OCI-M1 (cell line): ENCODE results near the gene TTLL10.
A peak's percentile ranks its signal among the peaks of the same experiment; 100 is the strongest.

Source experiments
- DNase-seq: peaks from one replicate; lab custom pipeline; 2025; lab: John Stamatoyannopoulos, UW

TTLL10 gene

DNA sequence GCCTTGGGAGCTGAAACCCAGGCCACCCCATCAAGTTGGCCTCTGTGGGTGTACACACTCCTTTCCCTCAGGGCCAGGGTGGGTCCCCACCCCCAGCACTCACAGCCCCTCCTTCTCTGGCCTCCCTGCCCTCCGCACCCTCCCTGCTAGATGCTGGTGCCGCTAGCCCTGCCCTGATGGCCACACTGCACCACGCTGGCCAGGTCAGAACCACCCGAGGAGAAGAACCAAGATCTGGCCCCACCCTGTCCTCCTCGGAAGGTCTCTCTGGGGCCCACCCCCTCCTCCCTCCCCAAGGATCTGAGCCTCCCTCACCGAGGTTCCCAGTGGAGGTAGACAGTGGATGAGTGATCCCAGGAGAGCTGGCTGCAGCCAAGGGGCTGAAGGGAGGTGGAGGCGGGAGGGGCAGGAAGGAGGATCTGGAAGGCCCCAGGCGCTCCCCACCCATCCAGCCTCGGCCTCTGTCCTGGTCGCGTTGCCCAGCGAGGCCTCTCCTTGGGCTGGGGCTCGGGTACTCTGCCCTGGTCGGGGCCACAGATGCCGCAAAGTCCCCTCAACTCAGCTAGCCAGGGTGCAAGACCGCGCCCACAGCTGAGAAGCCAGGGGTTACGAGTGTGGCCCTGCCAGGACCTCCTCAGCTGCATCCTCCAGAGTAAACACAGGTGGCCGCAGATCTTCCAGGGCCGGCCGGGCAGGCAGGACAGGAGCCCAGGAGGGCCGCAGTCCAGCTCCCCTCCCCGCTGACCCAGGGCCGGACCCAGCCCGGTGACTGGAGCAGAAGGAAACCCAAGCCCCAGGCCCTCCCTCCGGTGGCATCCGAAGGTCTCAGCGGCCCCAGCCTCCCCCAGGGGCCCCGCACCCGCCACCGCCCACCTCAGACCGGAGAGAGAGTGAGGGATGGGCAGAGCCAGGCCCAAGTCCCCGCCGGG, 63.5 kb downstream of the TTLL10 start:
- no peak for DNase-seq

DNA sequence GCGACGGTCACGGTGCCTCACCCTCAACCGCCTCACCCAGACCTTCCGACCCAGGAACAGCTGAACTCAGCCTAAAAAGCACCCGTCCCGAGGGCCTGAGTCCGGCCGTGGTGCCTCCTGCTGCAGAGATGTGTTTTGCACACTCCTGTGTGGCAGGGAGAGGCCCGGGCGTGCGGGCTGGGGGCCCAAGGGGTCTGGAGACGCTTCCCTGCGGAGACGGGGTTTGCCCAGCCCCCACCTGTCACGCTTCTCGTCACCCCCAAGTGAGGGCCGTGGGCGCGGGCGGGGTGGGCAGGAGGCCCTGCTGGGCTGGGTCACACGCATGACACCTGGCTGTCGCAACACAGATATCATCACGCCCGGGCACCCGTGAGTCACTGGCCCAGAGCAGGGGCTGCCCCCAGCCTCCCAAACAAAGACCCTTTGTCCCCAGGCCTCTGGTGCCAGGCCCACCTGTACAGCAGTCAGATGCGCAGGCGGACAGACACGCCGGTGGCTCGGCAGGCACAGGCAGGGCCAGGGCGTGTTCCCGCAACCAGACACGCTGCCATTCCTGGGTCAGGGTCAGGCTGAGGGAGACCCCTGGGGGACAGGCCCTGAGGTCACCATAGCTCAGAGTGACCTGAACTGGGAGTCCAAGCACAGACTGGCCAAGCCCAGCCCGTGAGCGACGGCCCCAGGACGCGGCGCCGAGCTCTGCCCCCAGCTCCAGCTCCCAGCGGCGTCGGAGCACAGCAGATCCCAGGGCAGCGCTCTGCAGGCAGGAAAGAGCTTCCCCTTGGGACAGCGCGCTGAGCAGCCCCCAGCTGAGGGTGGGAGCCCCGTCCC, 64.4 kb downstream of the TTLL10 start:
- no peak for DNase-seq

DNA sequence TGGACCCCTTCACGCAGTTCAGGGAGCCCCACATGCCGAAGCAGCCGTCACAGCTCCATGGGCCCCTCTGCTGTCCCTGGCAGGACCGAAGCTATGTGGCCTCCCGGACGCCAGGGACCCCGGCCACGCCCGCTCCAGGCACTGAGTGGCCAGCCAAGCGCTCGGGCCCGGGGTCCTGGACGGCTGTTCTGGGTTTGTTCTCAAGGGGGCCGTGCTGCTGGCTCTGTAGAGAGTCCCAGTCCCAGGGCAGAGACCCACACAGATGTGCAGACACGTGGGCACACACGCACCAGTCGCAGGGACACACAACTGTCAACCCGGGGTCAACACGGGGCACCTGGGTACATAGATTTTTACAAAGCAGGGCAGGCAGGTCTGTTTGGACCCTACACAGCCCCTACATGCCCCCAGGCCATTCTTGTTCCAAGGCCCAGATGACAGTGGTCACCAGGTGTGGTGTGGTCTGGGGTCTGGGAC, 65.1 kb downstream of the TTLL10 start:
- DNase-seq = no peak

DNA sequence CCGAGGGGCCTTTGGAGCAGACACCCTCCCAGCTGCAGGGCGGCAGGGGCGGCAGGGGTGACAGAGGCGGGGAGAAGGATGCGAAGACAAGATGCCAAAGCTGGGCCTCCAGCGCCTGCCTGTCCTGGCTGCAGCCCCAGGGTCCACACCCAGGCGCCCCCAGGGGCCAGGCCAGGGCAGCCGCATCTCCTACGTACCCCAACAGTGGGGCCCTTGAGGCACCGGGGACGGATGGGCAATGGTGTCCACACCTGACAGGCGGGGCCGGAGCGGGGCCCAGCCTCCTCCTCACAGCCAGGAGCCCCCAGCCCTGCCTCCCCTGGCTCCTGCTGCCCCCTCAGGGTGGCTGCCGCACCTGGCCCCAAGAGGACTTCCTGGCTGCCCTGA, 65.5 kb downstream of the TTLL10 start:
- no peak for DNase-seq

DNA sequence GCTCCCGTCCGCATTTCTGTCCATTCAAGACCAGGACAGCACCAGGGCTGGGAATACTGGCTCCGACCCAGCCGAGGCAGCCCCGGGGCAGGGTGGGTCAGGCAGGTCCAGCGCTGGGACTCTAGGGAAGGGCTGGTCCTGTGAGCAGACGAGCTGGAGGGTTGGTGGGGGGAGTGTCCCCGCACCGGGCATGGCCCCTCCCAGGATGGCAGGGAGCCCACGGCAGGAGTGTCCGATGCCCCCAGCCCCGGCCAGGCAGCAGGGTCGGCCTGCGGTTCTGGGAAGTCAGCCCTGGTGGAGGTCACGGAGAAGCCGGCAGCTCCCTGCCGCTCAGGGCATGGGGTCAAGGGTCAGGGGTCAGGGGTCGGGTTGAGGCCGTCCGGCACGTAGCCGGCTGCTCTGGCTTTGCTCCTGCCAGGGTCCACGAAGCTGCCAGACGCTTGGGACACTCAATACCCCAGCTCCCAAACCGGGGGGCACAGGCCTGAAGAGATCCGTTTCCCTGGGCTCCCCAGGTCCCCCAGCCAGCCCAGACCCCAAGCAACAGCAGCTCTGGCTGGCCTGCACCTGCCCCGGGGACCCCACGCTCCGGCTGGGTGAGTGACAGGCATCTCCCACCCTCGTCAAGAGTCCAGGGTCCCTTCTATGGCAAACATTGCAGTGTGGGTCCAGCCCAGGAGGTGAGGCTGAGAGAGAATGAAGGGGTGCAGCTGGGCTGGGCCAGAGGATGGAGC, 66.1 kb downstream of the TTLL10 start:
- no peak for DNase-seq

DNA sequence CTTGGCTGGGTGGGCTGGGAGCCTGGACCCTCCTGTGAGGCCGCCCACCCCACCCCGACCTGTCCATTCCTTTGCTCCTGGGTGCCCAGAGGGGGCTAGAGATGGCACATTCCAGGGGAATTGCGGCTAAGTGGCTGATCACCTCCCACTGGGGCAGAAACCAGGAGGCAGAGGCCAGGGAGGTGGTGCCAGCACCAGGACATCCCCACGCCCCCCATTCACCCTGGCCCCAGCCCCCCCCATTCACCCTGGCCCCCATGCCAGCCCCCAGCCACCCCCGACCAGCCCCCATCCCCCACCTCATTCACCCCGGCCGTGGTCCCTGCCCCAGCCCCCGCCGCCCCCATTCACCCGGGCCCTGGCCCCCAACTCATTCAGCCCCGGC, 66.7 kb downstream of the TTLL10 start:
- DNase-seq = no peak

DNA sequence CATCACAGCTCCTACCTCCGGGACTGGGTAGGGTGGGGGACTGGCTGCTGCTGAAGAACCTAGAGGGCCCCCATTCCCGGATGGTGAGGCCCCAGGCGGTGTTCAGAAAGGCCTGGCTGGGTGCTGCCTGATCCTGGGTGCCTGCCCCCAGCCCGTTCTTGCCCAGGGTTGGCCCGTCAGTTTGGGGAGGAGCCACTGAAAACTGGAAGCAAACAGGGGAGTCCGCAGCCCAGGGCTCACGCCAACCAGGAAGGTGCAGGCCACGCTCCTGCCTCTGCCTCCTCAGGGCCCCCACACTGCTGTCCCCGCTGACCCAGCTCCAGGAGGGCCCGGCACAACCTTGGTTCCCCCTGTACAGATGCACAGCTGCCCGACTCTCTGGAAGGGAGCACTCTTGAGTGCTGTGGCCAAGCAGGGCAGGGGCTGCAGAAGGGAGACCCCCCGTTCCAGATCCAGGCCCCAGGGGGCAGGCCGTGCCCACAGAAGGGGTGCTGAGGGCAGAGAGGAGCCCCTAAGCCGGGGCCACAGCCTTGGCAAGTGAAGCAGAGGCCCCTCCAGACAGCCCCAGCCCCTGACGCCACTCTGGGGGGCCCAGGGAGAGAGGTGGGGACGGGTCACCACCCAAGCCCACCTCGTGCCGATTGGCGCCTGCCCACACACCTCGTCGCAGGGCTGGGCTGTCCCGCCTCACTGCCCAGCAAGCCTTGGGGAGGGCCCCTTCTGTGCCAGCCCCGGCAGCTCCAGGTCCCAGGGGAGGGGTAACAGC, 67.3 kb downstream of the TTLL10 start:
- DNase-seq = peak; percentile 30

DNA sequence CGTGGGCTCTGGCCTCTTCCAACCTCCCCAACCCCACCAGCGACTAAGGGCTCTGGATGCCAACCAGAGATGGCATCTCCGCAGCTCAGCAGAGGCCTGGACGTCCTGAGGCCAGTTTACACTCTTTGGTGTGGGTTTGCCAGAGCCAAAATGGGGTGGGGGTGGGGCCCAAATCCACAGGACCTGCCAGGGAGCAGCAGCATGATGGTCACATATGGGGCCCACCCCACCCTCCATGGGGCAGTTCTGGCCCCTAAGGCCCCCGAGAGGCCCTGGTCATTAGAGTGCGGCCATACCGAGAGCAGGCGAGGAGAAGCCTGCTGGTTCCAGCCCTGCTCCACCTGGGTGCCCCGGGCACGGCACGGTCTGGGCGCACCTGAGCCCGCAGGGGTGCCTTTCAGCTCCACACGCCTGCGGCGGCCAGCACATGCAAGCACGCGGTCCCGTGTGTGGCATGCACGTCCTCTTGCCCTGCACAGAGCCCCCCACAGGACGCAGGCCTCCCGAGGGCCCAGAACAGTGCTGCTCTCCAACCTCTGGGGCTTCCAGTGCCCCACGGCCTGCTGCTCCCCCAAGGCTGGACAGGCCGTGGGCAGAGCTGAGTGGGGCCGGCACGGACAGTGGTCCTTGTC, 68.0 kb downstream of the TTLL10 start:
- DNase-seq = no peak

DNA sequence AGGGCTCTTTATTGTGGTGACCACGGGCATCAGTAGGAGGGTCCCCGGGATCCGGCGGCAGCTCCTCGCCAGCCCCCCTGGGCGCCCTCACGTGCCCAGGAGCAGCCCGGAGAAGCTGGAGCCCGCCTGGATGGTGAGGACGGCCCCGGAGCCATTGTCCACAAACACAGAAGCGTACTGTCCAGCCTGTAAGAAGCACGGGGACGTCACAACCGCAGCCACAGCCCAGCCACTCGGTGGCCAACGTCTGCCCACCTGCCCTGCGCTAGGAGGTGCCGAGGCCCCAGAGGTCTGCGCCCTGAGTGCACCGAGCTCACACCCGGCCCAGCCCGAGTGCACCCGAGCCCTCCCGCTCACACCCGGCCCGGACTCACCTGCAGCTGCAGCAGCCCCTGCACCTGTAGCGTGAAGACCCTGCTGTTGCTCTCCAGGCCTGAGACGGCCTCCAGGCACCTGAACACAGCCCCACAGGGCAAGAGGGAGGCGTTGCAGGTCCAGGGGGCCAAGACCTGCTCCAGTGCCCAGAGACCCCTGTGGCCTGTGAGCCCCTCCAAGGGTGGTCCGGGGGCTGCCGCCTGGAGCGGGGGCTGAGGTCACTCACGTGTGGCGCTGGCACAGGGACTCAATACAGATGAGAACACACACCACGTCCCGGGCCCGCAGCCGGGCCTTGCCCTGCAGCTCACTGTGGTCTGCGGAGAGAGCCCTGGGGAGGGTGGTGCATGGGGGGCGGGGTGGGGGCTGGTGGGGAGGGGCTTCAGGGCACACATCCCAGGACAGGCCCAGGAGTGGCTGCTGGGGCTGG, 69.0 kb downstream of the TTLL10 start:
- no peak for DNase-seq

DNA sequence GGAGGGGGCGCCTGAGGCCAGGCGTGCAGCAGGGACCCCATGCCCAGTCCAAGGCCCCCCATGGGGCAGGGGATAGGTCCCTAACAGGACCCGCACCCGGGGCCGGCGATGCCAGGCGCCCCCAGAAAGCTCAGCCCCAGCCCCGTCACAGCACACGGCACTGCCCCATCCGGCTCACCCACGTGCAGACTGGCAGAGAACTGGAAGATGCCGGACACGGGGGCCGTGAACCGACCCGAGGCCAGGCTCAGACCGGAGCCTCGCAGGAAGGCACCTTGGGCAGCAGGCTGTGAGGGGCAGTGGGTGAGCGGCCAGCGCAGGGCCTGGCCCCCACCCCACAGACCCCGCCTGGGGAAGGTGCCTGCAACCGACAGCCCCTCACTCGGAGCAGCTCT, 69.6 kb downstream of the TTLL10 start:
- no peak for DNase-seq

DNA sequence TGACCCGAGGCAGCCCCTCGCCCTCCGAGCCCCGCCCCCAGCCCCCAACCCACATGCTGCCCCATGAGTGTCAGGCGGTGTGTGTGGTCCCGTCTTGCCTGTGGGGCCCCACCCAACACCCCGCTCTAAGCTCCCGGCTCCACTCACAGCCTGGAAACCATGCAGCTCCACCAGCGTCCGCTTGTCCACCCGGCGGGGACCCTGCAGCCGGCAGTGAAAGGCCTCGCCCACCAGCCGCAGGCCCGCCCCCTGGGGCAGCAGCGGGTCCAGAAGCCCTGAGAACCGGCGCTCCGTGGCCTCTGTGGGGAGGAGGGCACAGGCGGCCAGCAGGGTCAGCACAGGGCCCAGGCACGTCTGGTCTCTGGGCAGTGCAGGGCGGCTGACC, 70.1 kb downstream of the TTLL10 start:
- DNase-seq = no peak

DNA sequence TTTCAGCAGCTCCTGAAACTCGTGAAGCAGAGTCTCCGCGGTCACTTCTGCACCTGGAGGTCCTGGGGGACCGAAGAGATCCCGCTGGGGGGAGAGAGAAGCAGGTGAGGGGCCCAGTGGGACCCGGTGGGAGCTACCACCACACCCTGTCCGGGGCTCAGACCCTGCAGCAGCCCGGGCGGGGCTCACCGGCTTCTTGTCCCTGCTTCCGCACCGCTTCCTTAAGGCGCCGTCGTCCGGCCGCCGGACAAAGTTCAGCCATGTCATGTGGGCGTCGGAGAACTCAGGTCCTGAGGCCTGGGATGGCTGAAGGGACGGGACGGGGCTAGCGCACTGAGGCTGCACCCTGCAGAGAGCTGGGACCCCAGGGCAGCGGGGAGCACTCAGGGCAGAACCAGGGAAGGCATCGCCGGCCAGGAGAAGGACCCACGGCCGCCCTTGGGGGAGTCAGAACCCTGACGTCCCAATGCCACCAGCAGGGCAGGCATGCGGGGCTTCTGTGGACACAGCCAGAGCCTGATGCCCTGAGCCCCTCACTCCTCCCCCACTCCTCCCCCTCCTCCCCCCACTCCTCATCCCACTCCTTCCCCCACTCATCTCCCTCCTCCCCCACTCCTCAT, 70.6 kb downstream of the TTLL10 start:
- no peak for DNase-seq

DNA sequence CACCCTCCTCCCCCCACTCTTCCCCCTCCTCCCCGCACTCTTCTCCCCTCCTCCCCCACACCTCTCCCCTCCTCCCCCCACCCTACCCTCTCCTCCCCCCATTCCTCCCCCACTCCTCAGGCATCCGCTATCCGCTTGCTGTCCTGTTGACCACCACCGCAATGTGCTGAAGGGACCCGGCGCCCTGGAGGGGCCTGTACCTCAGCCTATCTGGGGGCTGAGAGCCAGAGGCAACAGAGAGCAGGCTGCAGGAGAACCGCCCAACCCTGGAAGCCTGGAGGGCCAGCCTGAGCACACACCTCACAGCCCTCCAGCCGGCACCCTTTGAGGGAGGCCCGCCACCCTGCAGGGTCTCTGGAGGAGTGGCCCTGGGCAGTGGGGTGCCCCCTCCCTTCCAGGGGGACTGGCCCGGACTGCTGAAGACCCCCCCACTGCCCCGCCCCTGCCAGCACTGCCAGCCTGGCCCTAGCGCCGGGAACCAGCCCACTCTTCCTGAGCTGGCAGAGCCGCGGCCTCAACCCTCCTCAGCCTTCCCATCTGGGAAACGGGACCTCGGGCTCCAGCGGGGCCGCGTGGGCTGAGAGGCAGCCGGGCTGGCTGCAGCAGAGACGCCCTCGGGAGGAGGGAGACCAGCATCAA, 71.6 kb downstream of the TTLL10 start:
- DNase-seq = peak; percentile 65

DNA sequence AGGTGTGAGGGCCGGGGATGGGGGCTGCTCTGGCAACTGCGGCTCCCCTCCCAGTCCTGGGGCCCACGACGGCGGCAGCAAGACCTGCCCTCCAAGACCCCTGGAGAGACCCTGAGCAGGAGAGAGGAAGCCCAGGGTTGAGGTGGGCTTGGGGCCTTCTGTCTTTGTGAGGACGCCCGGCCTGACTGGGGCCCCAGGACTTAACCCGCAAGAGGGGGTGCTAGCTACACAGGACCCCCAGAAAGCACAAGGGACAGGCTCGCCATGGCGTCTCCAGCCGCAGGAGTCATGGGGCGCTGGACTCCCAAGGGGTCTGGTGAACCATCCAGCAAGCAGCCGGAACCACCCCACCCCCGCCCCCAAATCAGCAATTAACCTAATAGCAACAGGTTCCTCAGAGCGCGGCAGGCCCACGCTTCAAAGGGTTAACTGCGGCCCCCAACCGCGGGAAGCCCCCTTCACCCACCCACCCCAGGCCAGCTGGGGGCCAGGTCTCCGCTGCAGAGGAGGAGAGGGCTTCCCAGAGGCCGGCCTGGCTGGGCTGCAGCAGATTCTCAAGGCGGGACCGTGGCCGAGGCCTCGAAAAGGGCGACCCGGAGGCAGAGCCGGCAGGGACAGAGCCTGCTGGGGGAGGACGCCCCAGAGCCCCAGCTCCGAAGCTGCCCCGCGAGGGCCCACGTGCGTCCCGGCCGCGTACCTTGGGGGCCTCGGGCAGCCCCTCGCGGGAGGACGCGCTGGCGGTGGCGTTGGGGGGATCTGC, 72.3 kb downstream of the TTLL10 start:
- DNase-seq = no peak

DNA sequence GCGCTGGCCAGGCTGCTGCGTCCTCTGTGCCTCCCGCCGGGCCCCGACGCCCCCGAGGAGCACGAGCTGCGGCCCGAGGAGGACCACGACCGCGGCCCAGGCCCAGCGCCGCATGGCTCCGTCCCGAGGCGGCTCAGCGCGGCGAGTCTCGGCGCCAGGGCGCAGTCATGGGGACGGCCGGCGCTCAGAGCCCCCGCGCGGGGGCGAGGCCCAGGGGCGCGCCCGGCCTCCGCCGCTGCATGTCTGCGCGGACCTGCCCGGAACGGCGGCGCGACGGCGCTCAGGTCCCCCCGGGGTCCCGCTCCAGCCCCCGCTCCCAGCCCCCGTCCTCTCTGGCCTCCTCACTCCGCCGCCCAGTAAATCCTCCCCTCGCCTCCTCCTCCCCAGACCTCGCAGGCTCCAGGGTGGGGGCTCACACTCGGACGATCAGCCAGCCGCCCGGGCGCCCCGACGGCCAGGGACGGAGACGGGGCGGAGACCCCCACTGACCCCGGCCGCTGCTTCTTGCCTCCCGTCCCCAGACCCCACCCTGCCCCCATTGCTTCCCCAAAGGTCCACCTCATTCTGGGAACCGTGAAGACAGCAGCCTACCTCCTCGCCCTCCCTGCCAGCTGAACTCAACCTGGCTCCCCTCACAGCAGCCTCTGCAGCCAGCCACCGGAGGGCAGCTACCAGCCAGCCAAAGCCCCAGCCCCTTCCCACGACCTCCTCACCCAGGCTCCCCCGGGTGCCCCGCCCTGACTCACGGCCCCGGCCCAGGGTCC, 73.1 kb downstream of the TTLL10 start, which contains the start of gene C1QTNF12:
Gene C1QTNF12, minus strand, starts transcription at position 146 of the 764 bp plus-strand sequence. Its CDS starts 32 bp downstream, at position 114.
- no peak for DNase-seq

DNA sequence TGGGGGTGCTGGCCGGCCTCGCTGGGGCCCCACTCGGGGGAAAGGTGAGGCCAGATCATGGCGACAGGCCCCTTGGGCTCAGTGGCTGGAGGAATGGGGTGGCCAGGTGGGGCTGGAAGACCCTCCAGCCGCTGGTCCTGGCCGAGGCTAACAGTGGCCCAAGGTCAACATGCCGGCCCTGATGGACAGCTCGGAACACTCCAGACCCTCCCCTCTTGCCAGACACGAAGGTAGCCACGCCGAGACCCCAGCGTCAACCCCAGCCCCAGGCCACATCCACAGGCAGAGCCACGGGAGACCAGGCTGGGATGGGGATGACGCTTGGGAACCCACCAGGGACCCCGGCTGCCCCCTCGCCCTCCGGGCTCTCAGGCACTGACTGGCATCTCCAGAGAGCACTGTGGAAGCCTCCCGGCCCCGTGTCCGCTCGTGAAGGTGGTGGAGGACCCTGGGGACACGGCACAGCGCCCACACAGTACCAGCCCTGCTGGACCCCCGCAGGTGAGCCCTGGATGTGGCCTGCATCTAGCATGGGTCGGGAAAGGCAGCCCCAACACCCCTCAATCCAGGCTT, 73.7 kb downstream of the TTLL10 start:
- no peak for DNase-seq
